Stimulated activated CD8-positive, alpha-beta memory T cell treated with anti-CD3 and anti-CD28 coated beads, Interleukin-7, amount 100 ng/mL, for 4 hours (primary cell): Measurements from ENCODE around the gene TPCN1.

Source experiments
- DNase-seq, 2 donors: peaks; one replicate each; pipeline ENCODE4 v3.0.0-alpha.2; 2020; ENCODE audit warnings: low read depth in 2 of 2

TPCN1 gene

DNA sequence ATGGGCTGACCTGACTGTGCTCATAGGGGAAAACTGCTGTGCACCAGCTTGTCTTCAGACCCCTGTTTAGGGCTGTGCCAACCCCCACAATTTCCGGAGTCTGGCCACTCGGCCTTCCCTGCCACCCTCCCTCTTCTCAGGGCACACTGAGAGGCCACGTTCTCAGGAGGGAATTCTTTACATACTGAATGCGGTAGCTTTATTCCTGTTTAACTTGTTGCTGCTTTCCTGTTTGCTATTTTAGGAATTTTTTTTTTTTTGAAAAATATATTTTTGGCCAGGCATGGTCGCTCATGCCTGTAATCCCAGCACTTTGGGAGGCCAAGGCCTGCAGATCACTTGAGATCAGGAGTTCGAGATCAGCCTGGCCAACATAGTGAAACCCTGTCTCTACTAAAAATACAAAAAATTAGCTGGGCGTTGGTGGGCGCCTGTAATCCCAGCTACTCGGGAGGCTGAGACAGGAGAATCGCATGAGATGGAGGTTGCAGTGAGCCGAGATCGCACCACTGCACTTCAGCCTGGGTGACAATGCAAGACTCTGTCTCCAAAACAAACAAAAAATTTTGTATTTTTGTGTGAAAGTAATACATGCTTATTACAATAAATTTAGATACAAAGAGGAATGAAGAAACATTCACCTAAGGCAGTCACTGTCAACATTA lies 39.5 kb downstream of the TPCN1 start:
- DNase-seq: no peak

DNA sequence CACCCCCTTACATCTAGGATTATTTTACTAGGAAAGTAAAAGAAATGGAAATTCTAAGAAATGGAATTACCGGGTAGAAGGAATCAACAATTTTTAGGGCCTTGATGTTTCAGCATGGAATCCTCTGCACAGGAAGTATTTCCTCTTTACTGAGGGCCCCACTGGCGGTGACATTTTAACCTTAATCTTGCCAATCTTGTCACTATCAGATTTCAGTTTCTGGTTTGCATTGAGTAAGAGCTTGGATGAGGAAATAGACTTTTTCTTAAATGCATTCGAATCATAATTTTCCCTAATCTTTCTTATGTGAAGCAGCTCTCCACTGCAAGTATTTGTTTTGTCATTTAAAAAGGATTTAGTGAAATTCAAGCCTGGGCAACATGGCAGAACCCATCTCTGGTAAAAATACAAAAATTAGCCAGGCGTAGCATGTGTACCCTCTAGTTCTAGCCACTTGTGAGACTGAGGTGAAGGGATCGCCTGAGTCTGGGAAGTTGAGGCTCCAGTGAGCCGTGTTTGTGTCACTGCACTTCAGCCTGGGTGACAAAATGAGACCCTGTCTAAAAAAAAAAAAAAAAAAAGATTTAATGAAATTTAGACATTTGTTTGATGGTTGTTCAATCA lies 40.7 kb downstream of the TPCN1 start:
- no peak for DNase-seq

- no peak for DNase-seq
Observed at GRCh38 chr12:113262710-113263109, 41.4 kb downstream of the TPCN1 start.

DNA sequence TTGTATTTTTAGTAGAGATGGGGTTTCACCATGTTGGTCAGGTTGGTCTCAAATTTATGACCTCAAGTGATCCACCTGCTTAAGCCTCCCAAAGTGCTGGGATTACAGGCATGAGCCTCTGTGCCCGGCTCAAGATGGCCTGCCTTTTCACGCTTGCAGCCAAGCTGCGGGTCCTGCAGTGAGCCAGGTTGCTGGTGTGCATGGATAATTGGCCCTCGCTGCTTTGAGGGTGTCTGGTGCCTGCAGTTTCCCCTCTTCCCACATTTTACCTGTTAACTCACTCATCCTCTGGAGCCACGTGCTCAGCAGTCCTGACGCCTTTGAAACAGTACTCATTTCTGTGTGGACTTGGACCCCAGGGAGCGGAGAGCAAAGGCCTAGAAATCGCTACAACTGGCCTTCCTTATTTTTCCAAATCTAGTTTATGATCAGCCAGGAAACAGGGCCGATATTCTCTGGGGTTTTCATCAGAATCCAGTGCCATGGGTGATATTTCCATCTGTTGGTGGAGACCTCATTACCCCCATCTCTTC lies 42.2 kb downstream of the TPCN1 start:
- no peak for DNase-seq

- no peak for DNase-seq
Observed at GRCh38 chr12:113266106-113266895, 45.0 kb downstream of the TPCN1 start.

- DNase-seq: no peak
Observed at GRCh38 chr12:113267621-113268020, 46.4 kb downstream of the TPCN1 start.

DNA sequence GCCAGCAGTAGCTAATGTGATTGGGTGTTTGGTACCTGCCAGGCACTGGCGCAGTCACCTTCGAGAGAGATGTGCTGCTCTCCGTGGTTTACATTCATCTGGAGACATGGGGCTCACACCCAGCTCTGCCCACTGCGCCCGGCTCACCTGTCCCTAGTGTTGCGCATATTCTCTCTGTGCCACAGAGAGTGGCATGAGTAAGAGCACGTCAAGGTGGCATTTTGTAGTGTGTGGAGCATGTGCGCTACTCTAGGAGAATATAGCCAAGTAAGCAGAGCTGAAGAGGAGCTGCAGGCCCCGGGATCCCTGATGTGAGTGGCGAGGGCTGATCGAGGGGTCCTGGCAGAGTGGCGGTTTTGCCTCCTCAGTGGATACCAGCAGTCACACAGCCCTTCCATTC lies 46.9 kb downstream of the TPCN1 start:
- DNase-seq: no peak

- DNase-seq: no peak
Observed at GRCh38 chr12:113268621-113269020, 47.4 kb downstream of the TPCN1 start.

DNA sequence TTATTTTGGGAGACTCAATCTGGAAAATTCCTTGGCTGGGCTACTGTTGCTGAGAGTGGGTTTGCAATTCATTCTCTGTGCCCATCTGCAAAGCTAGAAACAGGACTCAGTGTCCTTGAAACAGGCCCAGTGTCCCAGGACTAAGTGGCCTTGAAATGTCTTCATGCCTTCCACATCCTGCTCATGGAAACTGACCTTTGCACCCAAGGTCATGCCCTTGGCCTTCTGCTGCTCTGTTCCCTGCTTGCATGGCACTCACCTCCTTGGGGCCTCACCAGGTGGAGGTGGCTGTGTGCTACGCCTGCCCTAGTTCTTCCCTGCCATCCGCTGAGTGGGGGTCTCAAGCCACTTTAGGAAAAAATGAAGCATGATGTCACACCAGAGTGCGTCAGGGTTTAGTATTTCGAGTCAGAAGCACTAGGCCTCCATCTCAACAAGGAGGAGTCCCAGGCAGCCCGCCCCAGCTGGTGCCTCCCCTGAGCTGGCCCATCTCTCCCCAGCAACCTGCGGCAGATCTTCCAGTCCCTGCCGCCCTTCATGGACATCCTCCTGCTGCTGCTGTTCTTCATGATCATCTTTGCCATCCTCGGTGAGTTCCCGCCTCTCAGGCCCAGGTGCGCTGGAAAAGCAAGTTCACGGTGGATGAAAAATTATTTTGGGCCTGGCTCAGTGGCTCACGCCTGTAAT lies 48.1 kb downstream of the TPCN1 start:
- no peak for DNase-seq

- DNase-seq: no peak
Observed at GRCh38 chr12:113270709-113271009, 49.4 kb downstream of the TPCN1 start.

GRCh38 chr12:113271466-113271852 lies 50.2 kb downstream of the TPCN1 start:
- DNase-seq: no peak

GRCh38 chr12:113271853-113272561 lies 50.7 kb downstream of the TPCN1 start:
- no peak for DNase-seq

DNA sequence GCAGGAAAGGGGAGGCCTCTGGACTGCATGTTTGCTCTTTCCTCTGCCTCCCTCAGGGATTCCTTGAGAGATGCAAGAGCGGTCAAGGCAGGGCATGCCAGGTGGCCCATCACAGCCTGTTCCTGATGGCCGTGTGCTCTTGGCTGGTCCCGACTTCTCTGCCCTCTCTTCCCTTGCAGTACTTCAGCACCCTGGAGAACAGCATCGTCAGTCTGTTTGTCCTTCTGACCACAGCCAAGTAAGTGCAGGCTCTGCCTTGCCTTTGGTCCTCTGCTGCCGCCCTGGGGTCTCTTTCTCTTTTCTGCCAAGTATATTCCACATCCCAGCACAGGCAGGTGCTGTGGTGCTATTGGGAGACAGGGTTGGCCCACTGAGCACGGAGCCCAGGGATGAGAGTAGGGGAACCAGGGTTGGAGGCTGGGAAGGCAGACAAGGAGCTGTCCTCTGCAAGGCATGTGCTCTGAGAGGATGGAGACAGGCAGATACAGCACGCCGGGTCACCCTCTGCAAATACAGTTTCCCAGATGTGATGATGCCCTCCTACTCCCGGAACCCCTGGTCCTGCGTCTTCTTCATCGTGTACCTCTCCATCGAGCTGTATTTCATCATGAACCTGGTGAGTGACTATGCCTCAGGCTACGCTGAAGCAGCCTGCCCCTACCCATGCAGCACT lies 51.9 kb downstream of the TPCN1 start:
- DNase-seq: no peak

DNA sequence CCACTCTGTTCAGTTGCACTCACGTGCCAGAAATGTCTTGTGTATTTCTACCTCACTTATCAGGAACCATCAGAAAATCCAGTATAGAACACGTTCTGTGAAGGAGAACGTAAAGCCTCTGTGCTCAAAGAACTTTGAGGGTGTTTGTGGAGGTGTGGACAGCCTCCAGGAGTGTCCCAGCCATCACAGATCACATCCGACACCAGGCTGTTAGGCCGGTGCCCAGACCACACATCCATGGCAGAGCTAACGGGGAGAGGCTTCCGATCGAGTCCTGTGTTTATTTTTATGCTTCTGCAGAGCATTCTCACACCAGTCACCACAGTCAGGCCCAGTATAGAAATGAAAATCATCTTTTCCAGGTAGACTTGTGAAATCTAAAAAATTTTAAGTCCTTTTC lies 53.6 kb downstream of the TPCN1 start:
- DNase-seq: no peak

GRCh38 chr12:113276306-113276705 lies 55.0 kb downstream of the TPCN1 start:
- no peak for DNase-seq

DNA sequence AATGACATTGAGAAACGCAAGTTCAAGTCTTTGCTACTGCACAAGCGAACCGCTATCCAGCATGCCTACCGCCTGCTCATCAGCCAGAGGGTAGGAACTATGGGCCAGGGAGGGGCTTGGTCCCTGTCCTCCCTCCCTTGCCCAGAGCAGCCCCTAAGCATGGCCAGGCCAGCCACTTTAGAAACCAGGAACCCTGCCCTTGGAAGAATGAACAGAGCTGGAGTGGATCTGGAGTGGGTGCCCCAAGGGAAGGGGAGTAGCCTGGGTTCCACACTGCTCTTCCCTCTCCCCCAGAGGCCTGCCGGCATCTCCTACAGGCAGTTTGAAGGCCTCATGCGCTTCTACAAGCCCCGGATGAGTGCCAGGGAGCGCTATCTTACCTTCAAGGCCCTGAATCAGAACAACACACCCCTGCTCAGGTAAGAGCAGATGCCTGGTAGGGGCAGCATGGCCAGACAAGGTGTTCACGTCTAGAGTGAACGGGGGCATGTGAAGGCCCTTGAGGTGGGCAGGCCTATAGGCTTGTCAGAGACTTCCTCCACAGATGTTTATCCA lies 55.8 kb downstream of the TPCN1 start:
- no peak for DNase-seq

DNA sequence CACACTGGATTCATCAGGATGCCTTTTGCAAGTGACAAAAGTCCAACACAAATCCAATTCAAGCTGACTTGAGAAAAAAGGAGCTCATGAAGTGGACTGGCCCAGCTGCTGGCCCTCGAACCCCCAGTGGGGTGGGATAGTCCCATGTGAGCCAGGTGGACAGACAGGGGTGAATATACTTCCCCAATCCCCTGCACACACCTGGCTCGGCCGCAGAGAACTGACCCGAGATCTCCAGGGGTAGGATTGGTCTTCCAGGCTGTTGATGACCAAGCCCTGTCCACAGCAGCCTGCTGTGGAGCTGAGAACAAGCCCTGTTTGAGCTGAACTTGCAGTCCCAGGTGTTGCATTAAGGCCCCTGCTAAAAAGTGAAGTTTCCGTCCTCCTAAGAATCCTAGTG lies 56.2 kb downstream of the TPCN1 start:
- DNase-seq: no peak

DNA sequence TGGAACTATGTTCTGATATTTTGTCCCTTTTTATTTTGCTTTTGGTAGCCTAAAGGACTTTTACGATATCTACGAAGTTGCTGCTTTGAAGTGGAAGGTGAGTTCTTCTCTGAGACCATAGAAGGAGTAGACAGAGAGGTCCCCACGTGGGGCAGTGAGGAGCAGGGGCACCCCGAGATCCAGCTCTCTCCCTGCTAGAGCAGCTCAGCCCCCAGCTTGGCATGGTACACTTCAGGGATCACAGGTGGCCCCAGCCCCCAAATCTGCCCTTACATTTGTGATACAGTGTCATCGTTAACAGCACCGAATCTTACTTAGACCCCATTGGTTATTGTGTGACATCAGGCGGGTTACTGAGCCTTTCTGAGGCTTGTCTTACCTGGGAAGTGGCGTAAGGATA lies 56.9 kb downstream of the TPCN1 start:
- DNase-seq: no peak

DNA sequence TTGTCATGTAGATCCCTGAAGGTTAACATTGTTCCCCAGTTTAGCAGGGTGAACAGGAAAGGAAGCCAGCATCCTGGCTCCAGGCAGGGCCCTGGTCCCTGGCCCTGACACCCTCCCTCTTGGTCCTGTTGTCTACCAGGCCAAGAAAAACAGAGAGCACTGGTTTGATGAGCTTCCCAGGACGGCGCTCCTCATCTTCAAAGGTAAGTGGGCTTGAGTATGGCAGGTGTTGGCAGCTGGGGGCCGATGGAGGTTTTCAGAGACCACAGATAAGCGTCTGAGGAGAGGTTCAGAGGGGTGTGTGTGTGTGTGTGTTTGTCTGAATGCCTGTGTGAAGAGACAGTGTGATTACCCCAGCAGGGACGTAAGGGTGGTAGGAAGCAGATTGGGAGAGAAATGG lies 57.4 kb downstream of the TPCN1 start:
- DNase-seq: no peak

- DNase-seq: no peak
Observed at GRCh38 chr12:113284751-113285150, 63.5 kb downstream of the TPCN1 start.
